Right hindlimb (tissue), 1 donor: Measurements from ENCODE around the gene LY6G6C.

Experiments used
- DNase-seq: peaks from one replicate; pipeline ENCODE4 v3.0.0-alpha.2; 2018

The LY6G6C gene, protein sequence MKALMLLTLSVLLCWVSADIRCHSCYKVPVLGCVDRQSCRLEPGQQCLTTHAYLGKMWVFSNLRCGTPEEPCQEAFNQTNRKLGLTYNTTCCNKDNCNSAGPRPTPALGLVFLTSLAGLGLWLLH

DNA sequence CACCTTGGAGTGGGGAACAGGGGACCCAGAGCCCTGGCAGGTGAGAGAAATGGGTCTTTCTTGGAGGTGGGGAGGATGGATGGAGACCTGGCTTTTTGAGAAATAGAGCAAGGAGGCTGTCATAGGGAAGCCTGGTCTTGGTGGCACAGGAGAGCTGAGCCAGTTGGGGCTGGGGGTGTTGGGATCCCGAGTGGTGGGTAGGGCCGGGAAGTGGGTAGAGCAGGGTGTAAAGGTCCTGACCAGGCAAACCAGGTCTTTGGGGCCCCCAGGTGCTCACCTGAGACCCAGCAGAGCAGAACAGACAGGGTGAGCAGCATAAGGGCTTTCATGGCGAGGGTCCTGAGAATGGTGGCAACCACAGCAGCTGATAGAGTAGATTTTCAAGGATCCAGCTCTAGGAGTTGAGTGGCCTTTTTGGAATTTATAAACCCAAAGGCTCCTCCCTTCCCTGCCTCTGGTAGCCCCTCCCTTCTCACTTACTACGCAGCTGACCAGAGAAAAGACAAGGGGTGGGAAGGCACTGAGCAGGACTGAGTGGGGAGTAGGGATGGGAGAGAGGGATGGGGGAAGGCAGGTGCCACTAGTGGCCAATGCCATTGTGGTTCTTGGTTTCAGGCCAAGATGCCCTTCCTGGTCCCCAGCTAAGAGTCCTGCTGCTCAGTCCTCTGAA, at the start of gene LY6G6C:
LY6G6C (minus strand) TSS at position 396 of the 670 bp plus-strand sequence; CDS start at position 329, 67 bp downstream.
- DNase-seq: no peak

DNA sequence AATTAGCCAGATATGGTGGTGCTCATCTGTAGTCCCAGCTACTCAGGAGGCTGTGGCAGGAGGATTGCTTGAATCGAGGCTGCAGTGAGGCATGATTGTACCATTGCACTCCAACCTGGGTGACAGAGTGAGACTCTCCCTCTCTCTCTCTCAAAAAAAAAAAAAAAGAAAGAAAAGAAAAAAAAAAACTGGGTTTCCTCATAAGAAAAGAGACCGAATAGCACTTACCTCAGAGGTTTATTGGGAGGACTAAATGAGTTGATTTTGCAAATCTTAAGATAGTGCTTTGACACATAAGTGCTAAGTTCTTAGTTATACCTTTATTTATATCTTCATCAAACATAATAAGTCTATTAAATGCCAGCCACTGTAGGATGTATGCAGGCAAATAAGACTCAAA, 49.3 kb upstream of the LY6G6C start:
- DNase-seq: no peak

DNA sequence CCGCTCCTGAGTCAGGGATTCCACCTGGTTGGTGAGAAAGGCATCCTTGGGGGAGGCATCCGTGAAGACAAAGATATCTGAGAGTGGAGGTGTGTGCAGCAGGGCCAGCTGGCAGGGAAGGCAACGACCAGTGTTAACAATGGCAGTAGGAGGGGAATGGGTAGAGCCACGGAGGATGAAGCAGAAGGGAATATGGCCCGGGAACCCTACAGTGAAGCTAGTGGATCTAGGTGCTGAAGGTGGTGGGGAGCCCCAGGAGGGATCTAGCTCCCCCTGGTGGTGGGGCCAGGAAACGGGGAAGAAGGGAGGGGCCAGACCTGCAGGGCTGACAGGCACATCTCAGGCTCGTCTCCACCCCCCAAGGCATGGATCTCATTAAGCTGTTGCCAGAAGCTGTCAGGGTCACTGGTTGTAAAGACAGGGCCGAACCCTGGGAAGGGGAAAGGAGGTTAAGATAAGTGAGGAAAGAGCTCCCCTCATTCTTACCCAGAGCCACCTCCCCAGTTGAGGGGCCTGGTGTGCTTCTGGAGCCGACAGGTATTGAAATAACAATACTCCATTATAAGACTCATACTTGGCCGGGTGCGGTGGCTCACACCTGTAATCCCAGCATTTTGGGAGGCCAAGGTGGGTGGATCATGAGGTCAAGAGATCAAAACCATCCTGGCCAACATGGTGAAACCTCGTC, 48.3 kb upstream of the LY6G6C start:
- no peak for DNase-seq

DNA sequence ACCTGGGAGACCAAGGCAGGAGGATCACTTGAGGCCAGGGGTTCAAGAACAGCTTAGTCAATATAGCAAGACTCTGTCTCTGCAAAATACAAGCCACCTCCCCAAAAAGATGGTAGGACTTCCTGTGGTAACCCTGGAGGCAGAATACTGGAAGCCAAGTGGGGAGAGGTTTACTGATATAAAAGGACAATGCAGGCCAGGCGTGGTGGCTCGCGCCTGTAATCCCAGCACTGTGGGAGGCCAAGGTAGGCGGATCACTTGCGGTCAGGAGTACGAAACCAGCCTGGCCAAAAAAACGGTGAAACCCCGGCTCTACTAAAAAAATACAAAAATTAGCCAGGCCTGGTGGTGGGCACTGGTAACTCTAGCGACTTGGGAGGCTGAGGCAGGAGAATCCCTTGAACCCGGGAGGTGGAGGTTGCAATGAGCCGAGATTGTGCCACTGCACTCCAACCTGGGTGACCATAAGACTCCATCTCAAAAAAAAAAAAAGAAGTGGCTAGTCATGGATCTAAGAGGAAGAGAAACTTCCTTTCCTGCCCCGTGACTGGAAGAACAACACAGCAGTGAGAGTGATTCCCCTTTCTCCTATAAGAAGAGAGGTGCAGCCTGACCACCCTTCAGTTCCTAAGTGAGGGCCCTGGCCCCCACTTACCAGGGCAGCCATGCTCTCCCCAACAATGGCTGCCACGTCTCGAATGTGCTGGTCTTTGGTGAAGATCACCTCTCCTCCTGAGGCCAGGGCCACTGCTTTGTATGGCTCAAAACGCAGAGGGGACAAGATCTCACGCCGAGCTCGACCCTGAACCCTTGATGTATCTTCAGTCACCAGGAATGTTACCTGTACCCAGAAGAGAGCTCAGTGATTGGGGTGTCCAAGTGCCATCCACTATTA, 47.1 kb upstream of the LY6G6C start:
- no peak for DNase-seq

DNA sequence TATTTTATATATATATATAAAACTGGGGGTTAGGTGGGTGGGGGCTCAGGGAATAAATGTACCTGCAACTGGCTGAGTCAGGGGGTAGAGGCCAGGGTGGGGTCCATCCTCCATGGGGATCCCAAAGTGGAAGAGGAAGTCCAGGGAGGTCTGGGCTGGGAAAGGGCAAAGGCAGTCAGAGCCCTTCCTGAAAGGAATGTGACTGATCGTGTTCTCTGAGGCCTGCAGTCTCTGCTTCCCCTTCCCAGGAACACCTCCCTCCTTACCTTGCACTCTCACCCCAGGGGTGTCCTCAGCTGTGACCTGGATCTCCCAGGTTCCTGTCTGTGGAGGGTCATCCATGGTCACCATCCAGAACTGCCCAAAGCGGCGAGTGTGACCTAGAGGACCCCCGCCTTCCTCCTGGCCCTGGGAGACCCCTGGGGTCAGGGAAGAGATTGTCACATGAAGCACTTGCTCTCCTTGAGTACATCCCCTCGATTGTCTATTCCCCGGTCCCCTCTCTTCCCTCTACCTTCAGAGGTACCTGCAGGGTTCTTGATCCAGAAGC, 45.6 kb upstream of the LY6G6C start:
- no peak for DNase-seq

DNA sequence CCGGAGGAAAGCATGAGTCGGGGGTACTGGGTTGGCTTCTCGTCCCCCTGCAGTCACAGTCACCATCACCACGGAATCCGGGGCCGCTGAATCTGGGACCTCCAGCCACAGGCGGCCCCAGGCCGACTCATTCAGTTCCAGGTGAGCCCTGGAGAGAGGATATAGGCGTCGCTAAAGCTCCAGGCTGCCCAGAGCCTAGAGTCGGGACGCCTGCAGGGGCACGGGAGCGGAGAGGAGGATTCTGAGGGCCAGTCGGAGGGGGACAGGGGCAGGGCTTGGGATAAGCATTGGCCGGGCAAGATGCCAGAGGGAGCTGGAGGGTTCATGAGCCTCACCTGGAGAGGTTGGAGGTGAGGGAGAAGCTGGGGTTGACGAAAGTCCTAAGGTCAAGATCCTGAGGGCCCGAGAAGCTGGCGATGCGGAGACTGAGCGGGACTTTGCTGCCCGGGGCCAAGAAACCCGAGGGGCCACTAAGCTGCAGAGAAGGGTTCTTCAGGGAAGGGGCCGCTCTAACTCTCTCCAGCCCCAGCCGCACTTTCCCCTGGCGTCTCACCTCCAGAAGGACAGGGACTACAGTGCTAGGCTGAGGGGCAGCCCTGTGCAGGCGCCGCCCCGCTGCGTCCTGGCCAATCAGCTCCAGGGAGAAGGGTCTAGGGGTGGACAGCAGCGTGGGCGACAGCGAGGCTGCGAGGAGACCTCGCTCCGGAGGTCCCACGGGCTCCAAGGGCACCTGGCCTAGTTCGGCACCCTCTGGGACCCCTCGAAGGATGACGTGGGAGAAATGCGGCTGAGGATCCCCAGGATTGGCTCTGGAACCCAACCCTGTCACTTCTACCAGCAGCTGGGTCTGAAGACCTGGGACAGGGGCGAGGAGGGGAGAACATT, 44.6 kb upstream of the LY6G6C start:
- no peak for DNase-seq

DNA sequence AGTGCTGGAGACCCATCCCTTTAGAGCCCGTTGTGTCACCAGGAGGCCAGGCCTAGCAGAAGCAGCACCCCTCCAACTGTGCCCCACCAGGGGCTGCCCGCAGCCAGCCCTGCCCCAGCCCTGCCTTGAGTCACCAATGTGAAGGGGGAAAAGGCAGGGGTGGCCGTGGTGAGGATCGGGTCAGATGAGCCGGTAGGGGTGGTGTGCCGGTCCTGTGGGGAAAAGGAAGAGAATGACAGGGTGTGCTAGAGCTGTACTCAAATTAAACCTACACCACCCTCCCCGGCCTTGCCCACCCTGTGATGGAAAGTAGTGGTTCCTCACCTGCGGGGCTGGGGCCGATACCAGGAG, 44.0 kb upstream of the LY6G6C start:
- no peak for DNase-seq

DNA sequence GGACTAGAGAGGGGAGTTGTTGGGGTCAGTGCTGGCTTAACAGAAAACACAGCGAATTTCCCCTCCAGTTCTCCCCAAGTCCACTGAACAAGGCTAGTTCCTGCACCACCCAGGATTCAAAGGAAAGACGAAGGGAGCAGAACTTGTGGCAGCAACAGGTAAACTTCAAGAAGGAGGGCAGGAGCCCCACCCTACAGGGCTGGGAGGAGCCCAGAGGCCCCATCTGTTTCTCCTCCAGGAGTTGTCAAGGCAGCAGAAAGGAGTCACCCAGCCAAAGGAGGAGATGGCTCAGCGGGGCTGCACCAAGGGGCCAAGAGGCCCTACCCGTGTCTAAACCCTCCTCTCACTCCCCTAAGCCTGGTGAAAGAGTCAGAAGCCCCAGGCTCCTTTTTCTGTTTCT, 42.7 kb upstream of the LY6G6C start:
- DNase-seq: no peak

DNA sequence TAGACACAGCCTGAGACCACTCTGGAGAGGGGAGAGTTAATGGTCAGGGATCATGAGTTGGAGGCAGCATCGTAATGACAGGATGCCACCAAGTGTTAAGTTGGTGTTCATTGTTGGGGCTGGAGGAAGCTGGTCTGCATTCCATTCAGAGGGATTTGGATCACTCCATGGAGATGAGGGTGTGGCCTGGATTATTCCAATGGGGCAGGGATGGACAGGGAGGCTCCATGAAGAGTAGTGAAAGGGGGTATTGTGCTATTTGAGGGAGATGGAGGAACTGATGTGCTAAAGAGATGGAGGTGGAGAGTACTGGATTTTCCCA, 42.0 kb upstream of the LY6G6C start:
- no peak for DNase-seq

DNA sequence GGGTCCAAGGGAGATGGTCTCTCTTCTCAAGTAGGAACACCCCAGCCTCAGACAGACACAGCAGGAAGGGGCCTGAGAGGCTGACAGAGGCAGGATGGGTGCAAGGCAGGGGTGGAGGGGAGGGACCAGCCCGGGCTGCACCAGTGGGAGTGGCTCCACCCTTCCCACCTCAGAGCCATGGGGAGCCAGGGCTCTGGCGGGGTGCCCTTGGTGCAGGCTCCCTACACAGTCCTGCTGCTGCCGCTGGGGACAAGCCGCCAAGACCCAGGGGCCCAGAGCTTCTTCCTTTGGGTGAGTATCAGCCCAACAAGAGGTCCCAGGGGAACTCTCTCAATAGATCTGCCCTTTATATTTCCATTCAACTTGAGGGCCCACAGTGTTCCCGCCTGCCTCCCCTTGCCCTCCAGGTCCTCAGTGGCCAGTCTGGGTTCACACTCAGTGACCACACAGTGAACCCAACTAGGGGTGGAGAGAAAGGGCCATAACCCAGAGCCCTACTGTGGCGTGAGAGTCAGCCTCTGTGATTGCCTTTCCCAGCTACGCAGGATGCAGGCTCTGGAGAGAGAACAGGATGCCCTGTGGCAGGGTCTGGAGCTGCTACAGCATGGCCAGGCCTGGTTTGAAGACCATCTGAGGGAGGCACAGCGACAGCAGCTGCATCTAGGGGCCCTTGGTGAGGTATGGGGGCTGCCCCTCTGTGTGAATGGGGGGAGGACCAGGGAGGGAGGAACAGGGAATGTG, 41.5 kb upstream of the LY6G6C start:
- no peak for DNase-seq

DNA sequence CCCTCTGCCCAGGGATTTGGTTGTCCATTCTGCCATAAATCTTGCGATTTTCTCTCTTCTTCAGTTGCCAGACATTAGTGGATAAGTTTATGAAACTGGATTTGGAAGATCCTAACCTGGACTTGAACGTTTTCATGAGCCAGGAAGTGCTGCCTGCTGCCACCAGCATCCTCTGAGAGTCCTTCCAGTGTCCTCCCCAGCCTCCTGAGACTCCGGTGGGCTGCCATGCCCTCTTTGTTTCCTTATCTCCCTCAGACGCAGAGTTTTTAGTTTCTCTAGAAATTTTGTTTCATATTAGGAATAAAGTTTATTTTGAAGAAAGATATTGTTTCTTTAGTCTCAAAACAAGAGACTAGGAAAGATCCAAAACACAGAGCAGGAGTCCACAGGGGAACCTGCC, 40.8 kb upstream of the LY6G6C start, which contains the start of gene SAPCD1:
SAPCD1 (plus strand) TSS at position 301 of the 400 bp plus-strand sequence. CDS start 399 bp downstream, outside the sequence.
- no peak for DNase-seq

DNA sequence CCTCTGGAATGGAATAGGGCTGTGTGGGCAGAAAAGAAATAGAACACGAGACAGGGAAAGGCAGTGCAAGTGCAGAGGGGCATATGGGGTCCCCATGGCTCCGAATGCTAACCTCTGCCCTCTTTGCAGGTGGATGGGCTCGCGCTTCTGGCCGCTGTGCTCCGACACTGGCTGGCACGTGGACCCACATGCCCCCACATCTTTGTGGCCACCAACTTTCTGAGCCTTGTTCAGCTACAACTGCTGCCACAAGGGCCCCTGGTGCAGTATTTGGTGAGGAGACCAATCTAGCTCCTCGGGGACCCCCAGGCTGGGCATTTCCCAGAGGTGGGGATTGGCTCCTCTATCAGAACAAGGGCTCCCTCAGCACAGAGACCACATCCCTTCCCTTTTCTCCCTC, 39.8 kb upstream of the LY6G6C start:
- DNase-seq: no peak

DNA sequence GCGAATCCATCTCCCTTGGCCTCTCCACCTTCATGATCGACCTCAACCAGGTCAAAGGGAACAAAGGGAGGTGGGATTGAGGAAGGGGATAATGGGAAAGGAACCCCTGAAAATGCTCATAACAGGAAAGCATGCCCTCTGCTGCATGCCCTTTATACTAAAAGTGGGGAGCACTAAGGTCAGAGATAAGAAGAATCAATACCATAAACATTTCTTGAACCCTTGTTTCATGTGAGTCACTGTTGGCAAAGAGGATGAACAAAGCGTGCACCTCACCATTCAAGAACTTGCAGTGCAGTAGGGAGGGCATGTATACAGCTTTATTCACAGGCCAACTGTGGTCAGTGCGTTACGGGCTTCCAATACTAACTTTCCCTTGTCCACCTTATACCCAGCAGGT, 39.2 kb upstream of the LY6G6C start:
- no peak for DNase-seq

DNA sequence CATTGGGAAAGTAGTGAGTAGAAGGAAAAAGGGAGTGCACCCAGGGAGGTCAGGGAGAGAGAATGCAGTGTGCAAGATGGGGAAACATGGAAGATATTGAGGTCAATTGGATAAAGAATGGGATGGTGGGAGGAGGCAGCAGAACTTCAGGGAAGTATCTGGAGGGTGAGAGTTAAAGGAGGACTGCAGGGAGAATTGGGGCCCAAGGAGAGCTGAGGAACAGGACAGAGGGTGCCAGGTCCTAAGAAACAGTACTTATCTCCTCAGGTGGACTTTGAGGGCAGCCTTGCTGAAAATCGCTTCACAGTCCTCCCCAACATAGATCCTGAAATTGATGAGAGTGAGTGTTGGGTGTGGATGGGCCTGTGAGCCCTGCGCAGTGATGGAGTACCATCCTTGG, 36.7 kb upstream of the LY6G6C start:
- no peak for DNase-seq

DNA sequence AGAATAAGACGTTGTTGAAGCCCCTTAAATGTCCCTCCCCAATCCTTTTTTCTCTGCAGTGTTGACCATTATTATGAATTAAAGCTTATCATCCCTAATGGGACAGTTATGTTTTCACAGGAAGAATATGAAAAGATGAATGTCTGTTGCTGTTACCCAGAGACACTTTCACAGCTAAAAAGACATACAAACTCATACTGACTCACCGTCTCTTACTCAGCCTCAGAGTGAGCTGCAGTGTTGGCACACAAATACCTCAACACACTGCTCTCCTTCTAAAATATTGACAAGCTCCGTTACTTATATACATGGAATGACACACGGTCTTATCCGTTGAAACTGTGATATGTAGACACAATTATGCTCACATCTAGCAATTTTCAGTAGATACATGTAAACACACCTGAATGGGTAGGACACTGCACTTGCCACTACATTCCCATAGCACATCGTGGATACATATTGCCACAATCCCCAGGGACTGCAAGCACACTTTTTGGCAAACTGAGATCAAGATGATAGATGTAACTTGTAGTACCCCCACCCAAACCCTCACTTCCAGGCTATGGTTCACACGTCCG, 31.3 kb upstream of the LY6G6C start:
- DNase-seq: no peak

DNA sequence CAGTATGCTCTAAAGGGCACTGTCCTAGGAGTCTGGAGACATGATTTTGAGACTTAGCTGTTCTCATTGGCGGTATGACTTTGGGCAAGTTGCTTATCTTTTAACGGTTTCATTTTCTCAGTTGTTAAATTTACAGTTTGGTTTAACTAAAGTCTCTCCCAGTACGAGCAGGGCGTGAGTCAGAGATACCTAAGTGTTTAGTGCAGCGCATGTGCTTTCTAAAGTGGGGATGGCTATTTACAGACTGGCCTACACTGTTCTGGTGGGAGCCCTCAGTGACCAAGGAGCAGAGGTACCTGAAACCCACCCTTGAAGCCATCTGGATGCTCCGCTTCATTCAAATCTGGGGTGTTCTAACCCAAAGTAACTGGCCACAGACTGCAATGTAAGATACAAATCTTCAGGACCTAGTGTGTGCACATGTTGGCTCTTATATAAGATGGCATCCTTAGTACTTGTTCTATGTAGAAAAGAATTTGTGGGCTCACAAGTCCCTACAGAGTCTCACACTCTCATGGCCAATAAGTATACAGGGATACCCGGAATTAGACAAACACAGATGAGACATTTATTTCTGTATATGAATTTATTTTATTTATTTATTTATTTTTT, 29.0 kb upstream of the LY6G6C start:
- DNase-seq: no peak

DNA sequence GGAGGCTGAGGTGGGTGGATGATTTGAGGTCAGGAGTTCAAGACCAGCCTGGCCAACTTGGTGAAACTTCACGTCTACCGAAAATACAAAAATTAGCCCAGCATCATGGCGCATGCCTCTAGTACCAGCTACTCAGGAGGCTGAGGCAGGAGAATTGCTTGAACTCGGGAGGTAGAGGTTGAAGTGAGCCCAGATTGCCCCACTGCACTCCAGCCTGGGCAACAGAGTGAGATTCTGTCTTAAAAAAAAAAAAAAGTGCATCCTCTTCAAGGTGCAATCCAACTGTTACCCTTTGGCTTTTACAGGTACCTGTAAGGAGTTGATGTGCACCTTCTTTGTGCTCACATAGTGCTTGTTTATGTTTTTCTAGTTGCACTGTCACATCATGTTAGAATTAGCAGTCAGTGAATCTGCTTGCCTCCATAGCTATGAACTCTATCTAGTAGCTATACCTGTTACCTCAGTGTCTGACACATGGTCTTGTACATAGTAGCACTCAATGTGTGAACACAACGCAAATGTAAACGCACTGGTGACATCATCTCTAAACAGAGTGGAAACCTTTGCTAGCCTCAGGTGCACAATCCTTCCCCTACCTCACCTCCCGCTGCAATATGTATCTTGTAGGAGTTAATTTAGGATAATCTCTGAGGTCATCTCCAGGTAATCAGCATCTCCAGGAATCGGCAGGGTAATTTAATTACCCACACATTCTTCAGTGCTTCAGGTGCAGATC, 27.9 kb upstream of the LY6G6C start:
- no peak for DNase-seq

DNA sequence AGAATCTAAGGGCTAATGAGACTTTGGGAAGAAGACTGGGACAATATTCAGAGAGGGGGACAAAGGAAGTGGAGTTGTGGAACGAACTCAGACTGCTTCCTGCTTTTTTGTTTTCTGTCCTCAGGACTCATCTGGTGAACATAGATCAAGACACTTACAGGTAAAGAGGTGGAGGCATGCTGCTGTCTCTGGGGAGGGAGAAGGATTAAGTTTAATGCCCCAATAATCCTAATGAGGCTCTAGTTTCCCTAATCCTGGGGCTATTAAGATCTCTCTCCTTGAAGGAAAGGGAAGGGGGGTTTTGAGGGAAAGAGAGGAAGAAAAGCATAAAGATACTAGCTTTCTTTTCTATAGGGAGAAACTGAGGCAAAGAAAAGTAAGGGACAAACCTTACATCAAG, 22.9 kb upstream of the LY6G6C start:
- DNase-seq: no peak

DNA sequence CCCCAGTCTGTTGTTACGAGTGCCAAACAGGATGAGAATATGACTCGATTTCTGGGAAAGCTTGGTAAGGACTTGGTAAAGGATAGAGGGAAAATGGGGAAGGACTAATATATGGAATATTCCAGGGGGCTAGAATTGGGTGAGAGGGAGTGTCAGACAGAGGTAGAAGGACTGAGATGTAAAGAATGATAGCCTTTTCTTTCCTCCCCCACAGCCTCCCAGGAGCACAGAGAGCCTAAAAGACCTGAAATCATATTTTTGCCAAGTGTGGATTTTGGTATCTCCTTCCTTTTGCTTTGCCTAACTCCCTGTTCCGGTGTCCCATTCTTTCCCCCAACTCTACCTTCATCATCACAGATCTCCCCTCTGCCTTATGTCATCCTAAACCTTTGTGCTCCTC, 21.3 kb upstream of the LY6G6C start:
- no peak for DNase-seq

DNA sequence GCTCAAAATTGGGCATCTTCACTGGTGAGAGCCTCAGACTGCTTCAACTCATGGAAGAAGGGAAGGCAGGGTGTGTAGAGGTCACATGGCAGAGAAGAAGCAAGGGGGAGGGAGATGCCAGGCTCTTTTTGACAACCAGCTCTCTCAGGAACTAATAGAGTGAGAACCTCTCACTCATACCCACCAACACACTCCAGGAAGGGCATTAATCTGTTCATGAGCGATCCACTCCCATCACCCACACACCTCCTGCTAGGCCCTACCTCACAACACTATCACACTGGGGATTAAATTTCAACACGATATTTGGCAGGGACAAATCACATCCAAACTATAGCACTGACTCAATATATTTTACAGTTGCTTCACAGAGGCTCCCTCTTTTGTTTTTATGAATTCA, 20.3 kb upstream of the LY6G6C start:
- DNase-seq: no peak
